NCI-H510A (cell line): Measurements from ENCODE around the gene MRPL51.
"Not testable (repeated sequence)": the region's sequence is repeated elsewhere in the genome, so short reads cannot be mapped to it uniquely, and the experiment has no call there.

Experiments
- DNase-seq: peaks from one replicate; lab custom pipeline; 2025; lab: John Stamatoyannopoulos, UW

MRPL51 gene

GRCh38 chr12:6488240-6488639 lies 4.8 kb downstream of the MRPL51 start:
- no peak for DNase-seq

- DNase-seq, result no peak
These were observed 14.6 kb downstream of the MRPL51 start for GRCh38 chr12:6478416-6478815.

DNA sequence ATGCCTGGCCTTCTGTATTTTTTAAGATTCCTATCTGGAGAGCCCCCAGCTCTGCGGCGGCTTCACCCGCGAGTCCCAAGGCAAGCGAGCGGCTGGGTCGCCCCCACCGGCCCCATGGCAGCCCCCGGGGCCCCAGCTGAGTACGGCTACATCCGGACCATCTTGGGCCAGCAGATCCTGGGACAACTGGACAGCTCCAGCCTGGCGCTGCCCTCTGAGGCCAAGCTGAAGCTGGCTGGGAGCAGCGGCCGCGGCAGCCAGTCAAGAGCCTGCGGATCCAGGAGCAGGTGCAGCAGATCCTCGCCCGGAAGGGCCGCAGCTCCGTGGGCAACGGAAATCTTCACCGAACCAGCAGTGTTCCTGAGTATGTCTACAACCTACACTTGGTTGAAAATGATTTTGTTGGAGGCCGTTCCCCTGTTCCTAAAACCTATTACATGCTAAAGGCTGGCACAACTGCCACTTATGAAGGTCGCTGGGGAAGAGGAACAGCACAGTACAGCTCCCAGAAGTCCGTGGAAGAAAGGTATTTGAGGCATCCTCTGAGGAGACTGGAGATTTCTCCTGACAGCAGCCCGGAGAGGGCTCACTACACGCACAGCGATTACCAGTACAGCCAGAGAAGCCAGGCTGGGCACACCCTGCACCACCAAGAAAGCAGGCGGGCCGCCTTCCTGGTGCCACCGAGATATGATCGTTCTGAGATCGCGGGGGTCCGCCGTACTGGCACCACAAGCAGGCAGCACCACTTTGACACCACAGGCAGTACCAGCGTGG lies 15.3 kb downstream of the MRPL51 start:
- DNase-seq, result peak; percentile 15

- no peak for DNase-seq
These were observed 16.6 kb downstream of the MRPL51 start for GRCh38 chr12:6476489-6476888.

- not testable (repeated sequence) for DNase-seq
These were observed 17.7 kb downstream of the MRPL51 start for GRCh38 chr12:6475233-6475975.

- no peak for DNase-seq
These were observed 20.6 kb downstream of the MRPL51 start for GRCh38 chr12:6472491-6472890.

DNA sequence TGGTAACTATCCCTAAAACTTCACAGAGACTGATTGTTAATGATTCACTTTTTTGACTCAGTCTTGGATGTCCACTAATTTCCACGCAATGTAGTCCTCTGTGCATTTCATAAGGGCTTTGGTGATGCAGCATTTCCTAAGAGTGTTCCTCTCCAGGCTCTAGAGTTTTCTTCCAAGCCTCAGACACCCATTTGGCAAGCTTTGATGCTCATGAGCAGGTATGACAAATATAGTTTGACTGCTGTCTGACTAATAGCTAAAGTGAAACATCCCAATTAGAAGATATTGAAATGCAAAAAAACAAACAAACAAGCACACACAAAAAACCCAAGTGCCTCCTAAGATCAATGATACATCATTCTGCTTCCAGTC lies 21.1 kb downstream of the MRPL51 start:
- no peak for DNase-seq

GRCh38 chr12:6470375-6471163 lies 22.5 kb downstream of the MRPL51 start, which contains the start of gene VAMP1:
Gene VAMP1, minus strand, starts transcription at chr12:6470677. Its CDS starts 146 bp downstream, at chr12:6470531.
- DNase-seq, result peak; percentile 98

- no peak for DNase-seq
These were observed 23.3 kb downstream of the MRPL51 start for GRCh38 chr12:6469609-6470374.

DNA sequence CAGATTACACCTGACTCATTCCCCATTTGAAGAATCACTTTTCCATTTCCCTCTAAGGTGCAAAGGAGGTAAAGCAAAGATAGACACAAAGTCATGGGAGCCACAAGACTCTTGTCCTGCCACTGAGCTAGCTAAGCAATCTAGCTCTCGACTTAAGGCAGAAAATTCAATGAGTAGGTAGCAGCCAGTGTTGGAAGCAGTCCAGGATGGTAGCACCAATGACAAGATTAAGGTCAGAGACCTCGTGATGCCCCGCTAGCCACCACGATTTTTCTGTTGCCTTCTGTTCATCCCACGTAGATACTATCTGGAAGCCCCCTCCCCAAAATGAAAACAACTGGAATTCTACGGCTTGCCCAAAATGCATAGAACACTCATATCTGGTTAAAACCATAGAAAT lies 24.0 kb downstream of the MRPL51 start:
- no peak for DNase-seq

- DNase-seq, result no peak
These were observed 24.8 kb downstream of the MRPL51 start for GRCh38 chr12:6468283-6468575.

- not testable (repeated sequence) for DNase-seq
These were observed 25.3 kb downstream of the MRPL51 start for GRCh38 chr12:6467571-6468282.

DNA sequence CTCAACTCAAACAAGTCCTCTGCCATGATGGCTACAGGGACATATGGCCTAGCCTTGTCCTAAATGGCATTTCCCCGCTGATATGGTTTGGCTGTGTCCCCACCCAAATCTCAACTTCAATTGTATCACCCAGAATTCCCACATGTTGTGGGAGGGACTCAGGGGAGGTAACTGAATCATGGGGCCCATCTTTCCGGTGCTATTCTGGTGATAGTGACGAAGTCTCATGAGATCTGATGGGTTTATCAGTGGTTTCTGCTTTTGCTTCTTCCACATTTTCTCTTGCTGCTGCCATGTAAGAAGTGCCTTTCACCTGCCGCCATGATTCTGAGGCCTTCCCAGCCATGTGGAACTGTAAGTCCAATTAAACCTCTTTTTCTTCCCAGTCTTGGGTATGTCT lies 26.3 kb downstream of the MRPL51 start:
- DNase-seq, result not testable (repeated sequence)

DNA sequence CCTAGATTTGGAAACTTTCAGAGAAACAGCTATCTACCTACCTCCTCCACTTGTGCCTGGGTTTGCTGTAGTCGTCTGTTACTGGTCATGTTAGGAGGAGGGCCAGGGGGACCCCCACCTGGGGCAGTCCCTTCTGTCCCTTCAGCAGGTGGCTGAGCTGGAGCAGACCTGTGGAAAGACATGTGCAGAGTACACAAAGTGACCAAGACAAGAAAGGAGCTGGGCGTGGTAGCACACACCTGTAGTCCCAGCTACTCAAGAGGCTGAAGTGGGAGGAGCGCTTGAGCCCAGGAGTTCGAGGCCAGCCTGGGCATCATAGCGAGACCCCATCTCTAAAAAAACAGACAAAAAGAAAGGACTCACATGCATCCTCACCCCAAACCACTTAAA lies 26.9 kb downstream of the MRPL51 start:
- no peak for DNase-seq

GRCh38 chr12:6465467-6466183 lies 27.4 kb downstream of the MRPL51 start:
- DNase-seq, result no peak

DNA sequence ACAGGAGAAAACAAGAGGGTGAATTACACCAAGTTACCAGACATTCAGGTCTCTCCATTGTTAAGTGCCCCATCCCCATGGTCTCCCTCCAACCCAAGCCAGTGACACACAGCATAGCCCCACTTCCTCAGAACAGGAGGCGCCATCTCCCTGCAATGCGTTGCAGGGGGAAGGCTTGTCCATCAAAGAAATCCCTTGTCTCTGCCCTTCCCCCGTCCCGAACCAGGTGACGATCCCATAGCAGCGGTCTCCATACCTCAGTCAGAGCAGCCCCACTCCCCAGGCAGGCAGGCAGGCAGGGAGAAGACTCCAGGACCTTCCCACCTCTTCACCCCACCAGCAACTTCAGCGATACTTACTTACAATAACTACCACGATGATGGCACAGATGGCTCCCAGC lies 28.5 kb downstream of the MRPL51 start:
- DNase-seq, result no peak

- no peak for DNase-seq
These were observed 29.2 kb downstream of the MRPL51 start for GRCh38 chr12:6463858-6464257.

GRCh38 chr12:6463216-6463615 lies 29.8 kb downstream of the MRPL51 start:
- no peak for DNase-seq

GRCh38 chr12:6462234-6462995 lies 30.6 kb downstream of the MRPL51 start:
- DNase-seq, result no peak
